ENCODE measurements around the gene GALNT11.

GALNT11 gene

DNA sequence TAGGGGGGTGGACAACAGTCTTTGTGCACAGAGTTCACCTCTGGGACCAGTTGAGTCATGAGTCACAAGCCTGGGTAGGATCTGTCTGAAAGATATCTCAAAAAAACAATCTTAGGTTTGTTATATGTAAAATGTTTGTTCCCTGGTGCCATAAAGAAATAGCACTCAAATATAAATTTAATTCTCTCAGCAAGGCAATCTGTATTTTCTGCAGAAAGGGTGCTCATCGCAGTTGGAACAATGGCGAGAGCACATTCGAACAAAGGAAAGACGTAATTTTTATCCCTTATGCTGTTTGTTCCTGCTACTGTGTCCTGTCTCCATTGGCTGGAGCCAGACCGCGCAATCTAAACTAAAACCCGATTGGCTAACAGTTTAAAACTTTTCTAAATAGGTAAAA lies 63.7 kb downstream of the GALNT11 start:
- H3K4me3 ChIP-seq (ENCODE audit: low read depth, low read length): no peak overlapping the region
- no peak for DNase-seq
- in situ Hi-C loops (cut with HindIII; ENCODE audit: low pct_ligation_motif_present, low sequenced_read_pairs): no loop called here
- no peaks in the 10 kb centered on the region for H3K36me3 ChIP-seq (replicated peaks)
- H3K27me3 ChIP-seq (replicated peaks): no peaks in the 10 kb centered on the region
- TF ChIP-seq CTCF (IDR thresholded peaks at IDR 0.05; ENCODE audit: low read depth, low read length, missing control alignments): no peak
- no peak overlapping the region for H3K27ac ChIP-seq

DNA sequence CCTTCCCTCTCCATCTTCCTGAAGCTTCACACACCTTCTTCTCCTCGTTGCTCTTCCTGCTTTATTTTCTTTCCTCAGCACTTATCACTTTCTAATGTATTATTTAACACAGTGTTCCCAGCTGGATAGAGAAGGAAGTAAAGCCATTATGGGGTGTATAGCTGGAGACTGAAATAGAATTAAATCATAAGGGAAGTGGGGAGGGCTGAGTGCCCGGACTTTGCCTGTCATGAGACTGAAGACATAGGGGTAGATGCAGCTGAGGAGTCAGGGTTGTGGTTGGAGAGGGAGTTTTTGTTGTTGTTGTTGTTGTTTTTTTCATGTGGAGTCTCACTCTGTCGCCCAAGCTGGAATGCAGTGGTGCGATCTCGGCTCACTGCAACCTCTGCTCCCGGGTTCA lies 65.3 kb downstream of the GALNT11 start:
- in situ Hi-C loops (cut with HindIII; ENCODE audit: low pct_ligation_motif_present, low sequenced_read_pairs): no loop called here
- no peak for DNase-seq

DNA sequence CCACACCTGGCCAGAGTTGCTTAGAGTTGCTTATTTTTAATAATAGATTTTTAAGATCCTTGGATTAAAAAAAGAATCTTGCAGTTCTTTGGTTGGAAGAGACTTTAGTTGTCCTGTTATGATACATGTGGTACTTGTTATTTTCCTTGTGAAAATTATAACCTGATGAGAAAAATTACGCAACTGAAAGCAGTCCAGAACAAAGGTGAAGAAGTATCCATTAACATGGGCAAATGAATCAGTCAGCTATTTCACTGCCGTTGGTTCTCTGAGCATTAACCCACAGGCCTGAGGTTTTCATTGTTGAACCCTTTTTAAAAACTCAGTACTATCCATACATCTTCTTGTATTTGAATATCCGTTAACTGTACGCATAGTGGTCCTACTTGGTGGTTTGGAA lies 68.2 kb downstream of the GALNT11 start:
- in situ Hi-C loops (cut with HindIII; ENCODE audit: low pct_ligation_motif_present, low sequenced_read_pairs): no loop called here

More for the DNA sequence above, 65.3 kb downstream of the GALNT11 start:
- Histone ChIP-seq H3K27ac (no peak overlapping the region), H3K4me3 (ENCODE audit: low read depth, low read length) (no peak overlapping the region), H3K27me3 (replicated peaks) (no peaks in the 10 kb centered on the region), H3K36me3 (replicated peaks) (no peaks in the 10 kb centered on the region)
- no peak for TF ChIP-seq CTCF (IDR thresholded peaks at IDR 0.05; ENCODE audit: low read depth, low read length, missing control alignments)

DNA sequence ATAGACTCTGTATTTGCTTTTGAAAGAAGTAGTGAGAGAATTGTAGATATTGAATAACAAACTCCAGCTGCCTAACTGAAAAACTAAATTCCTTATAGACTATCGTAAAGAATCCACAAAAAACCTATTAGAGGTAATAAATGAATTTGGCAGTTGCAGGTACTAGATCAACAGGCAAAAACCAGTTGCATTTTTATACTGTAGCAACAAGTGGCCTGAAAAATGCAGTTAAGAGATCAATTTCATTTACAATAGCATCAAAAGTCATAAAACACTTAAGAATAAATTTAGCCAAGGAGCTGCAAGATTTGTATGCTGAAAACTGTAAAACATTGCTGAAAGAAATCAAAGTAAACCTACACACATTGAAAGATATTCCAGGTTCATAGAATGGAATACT lies 70.3 kb downstream of the GALNT11 start:
- Histone ChIP-seq H3K4me3 (ENCODE audit: low read depth, low read length) (no peak overlapping the region), H3K27ac (no peak overlapping the region), H3K27me3 (replicated peaks) (no peaks in the 10 kb centered on the region), H3K36me3 (replicated peaks) (no peaks in the 10 kb centered on the region)
- TF ChIP-seq CTCF (IDR thresholded peaks at IDR 0.05; ENCODE audit: low read depth, low read length, missing control alignments): no peak
- no peak for DNase-seq
- in situ Hi-C loops (cut with HindIII; ENCODE audit: low pct_ligation_motif_present, low sequenced_read_pairs): no loop called here

More for the DNA sequence above, 68.2 kb downstream of the GALNT11 start:
- H3K4me3 ChIP-seq (ENCODE audit: low read depth, low read length): no peak overlapping the region
- TF ChIP-seq CTCF (IDR thresholded peaks at IDR 0.05; ENCODE audit: low read depth, low read length, missing control alignments): no peak
- no peak for DNase-seq
- no peak overlapping the region for H3K27ac ChIP-seq
- H3K36me3 ChIP-seq (replicated peaks): no peaks in the 10 kb centered on the region
- no peaks in the 10 kb centered on the region for H3K27me3 ChIP-seq (replicated peaks)

DNA sequence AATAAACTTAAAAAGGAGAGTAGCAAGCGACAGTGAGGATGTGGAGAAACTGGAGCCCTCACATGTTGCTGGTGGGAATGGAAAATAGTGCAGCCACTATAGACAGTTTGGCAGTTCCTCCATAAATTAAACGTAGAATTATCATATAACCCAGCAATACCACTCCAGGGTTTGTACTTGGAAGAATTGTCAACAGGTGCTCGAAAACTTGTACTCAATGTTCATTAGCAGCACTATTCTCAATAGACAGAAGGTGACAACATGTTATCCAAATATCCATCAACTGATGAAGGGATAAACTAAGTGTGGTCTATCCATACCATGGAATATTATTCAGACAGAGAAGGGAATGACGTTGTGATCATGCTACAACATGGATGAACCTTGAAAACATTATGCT lies 71.9 kb downstream of the GALNT11 start:
- in situ Hi-C loops (cut with HindIII; ENCODE audit: low pct_ligation_motif_present, low sequenced_read_pairs): no loop called here
- Histone ChIP-seq H3K4me3 (ENCODE audit: low read depth, low read length) (no peak overlapping the region), H3K36me3 (replicated peaks) (no peaks in the 10 kb centered on the region), H3K27ac (no peak overlapping the region), H3K27me3 (replicated peaks) (no peaks in the 10 kb centered on the region)
- TF ChIP-seq CTCF (IDR thresholded peaks at IDR 0.05; ENCODE audit: low read depth, low read length, missing control alignments): no peak
- no peak for DNase-seq

DNA sequence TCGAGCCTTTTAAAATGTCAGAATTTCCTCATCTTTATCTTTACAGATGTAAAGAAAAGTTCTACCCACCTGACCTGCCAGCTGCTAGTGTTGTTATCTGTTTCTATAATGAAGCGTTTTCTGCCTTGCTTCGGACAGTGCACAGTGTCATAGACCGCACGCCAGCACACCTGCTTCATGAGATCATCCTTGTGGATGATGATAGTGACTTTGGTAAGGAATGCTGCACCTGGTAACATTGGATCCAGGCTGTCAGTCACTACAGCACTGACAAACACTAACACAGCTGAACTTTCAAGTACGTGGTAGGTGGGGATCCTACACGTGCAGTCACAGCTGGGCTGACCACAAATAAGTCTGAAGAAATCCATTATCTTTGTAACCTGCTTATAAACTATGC lies 77.6 kb downstream of the GALNT11 start:
- no peak overlapping the region for H3K27ac ChIP-seq
- in situ Hi-C loops (cut with HindIII; ENCODE audit: low pct_ligation_motif_present, low sequenced_read_pairs): no loop called here
- H3K36me3 ChIP-seq (replicated peaks): peaks cover 3% of the 10 kb centered on the region
- H3K27me3 ChIP-seq (replicated peaks): no peaks in the 10 kb centered on the region
- H3K4me3 ChIP-seq (ENCODE audit: low read depth, low read length): no peak overlapping the region
- no peak for DNase-seq
- TF ChIP-seq CTCF (IDR thresholded peaks at IDR 0.05; ENCODE audit: low read depth, low read length, missing control alignments): no peak
